SJSA1 (cell line): ENCODE results near the gene CRYGN. TPM values are rescaled to one million over a fixed set of nuclear protein-coding genes. Genes with fewer than 3 reads are reported as not detected.

Experiments used
- DNase-seq, 2 experiments: peaks; one replicate each; pipeline ENCODE4 v3.0.0-alpha.2; 2015 to 2020; ENCODE audit warnings: low spot score in 2 of 2, low read depth in 1 of 2
- H3K27ac ChIP-seq: fragments of 250-450 bp; sonication (Bioruptor Pico); 2 replicates; pipeline ENCODE4 v1.5.1; 2020; ENCODE audit warnings: mild to moderate bottlenecking, moderate library complexity
- H3K27me3 ChIP-seq: fragments of 250-450 bp; sonication (Bioruptor Pico); replicated peaks from 2 replicates; pipeline ENCODE4 v1.5.1; 2020; ENCODE audit warnings: mild to moderate bottlenecking, moderate library complexity
- H3K36me3 ChIP-seq: fragments of 250-450 bp; sonication (Bioruptor Pico); 2 replicates; pipeline ENCODE4 v1.5.1; 2020; ENCODE audit warnings: mild to moderate bottlenecking
- H3K4me1 ChIP-seq: fragments of 250-450 bp; sonication (Bioruptor Pico); replicated peaks from 2 replicates; pipeline ENCODE4 v1.6.1; 2021; ENCODE audit warnings: mild to moderate bottlenecking
- H3K4me3 ChIP-seq: fragments of 250-450 bp; sonication (Bioruptor Pico); 2 replicates; pipeline ENCODE4 v1.5.1; 2020; ENCODE audit warnings: mild to moderate bottlenecking
- H3K9me3 ChIP-seq: fragments of 250-450 bp; sonication (Bioruptor Pico); replicated peaks from 2 replicates; pipeline ENCODE4 v1.5.1; 2020; ENCODE audit warnings: mild to moderate bottlenecking
- total RNA-seq: library from RNA; depleted of rRNA; stranded (reverse); fragments of >200 nt; shearing (Covaris generic); gene quantifications from 2 replicates; pipeline ENCODE4 v1.2.3, GENCODE V29; 2014

CRYGN gene
- total RNA-seq, 1 experiment from 2014 or later = not detected

DNA sequence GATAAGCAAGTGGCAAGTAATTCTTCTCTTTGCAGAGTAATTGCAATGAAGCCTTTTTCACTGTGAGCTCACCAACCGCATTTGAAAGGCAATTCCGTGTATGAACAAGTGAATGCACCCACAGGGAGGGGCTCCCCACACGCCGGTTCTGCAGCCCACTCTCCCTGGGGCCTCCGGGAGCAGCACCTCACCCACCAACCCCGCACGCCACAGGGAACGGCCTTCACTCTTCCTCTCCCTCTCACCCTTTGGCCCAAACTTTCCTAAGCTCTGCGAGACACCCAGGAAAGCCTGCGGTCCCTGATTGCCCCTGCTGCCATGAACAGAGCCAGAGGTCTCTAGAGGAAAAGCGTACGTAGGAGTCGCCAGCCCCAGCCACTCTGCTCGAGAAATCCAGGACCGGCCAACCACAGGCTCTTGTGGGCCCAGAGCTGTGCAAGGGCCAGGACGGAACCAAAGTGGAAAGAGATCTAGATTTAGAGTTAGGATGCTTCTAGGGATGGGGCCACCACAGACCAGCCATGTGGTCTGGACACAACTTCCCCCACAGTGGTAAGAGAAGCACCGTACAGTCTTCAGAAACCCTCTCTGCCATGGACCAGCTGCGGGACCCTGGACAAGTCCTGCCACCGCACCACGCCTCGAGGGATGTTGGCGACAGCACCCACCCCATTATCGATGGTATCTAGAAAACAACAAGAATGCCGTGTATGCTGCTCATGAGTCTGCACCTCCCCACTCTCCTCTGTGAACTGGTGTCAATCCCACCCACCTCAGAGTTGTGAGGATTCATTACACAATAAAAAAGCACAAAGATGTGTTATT, 33.7 kb downstream of the CRYGN start:
- Histone ChIP-seq H3K36me3 (no peaks in the 10 kb centered on the region), H3K27me3 (peaks cover 27% of the 10 kb centered on the region), H3K9me3 (no peaks in the 10 kb centered on the region), H3K4me3 (no peak overlapping the region), H3K4me1 (peaks cover 39% of the 10 kb centered on the region), H3K27ac (no peak overlapping the region)
- DNase-seq = no peak

GRCh38 chr7:151405588-151405987, 34.4 kb downstream of the CRYGN start:
- DNase-seq = no peak
- no peak overlapping the region for H3K4me3 ChIP-seq
- no peaks in the 10 kb centered on the region for H3K36me3 ChIP-seq
- peaks cover 21% of the 10 kb centered on the region for H3K27me3 ChIP-seq
- H3K9me3 ChIP-seq = no peaks in the 10 kb centered on the region
- no peak overlapping the region for H3K27ac ChIP-seq
- H3K4me1 ChIP-seq = peaks cover 39% of the 10 kb centered on the region

- peaks cover 16% of the 10 kb centered on the region for H3K27me3 ChIP-seq
- H3K4me1 ChIP-seq = peaks cover 35% of the 10 kb centered on the region
- H3K36me3 ChIP-seq = no peaks in the 10 kb centered on the region
- H3K27ac ChIP-seq = no peak overlapping the region
- no peak for DNase-seq
- H3K4me3 ChIP-seq = no peak overlapping the region
- H3K9me3 ChIP-seq = no peaks in the 10 kb centered on the region
Measured at GRCh38 chr7:151405056-151405455, 34.9 kb downstream of the CRYGN start.

DNA sequence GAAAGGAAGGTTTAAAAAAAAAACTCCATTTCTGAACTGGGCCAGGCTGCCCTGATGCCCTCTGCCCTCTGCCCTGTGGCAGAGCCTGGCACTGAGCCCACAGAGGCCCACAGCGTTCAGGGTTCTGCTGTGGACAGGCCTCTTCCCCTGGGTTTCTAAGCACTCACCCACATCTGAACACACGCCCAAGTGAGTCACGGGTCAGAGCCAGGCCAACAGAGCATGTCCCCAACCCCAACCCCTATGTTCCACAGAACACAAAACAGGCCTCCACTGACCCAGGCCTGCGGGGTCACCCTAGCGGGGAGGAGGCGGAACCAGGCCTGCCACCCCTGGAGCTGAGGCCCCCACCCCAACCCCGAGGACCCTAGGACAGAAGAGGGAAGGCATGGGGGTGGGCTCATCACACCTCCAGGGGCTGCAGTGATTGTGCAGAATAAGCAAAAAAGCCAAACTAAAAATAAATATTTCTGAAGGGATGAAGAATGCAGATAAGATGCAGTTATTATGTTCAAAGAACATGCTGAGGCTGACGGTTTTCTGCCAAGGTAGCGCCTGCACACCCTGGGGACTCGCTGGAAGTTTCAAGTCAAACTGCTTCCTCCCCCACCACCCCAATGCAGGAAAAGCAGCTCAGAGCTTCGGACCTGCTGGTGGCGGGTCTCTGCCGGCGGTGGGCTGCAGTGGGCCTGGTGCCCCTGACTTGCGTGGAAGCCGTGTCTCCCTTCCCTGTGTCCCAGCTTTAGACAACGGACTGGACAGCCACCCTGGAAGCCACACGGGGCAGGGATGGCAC, 35.5 kb downstream of the CRYGN start:
- H3K4me3 ChIP-seq = no peak overlapping the region
- peaks cover 9% of the 10 kb centered on the region for H3K27me3 ChIP-seq
- no peak overlapping the region for H3K27ac ChIP-seq
- no peaks in the 10 kb centered on the region for H3K36me3 ChIP-seq
- peaks cover 28% of the 10 kb centered on the region for H3K4me1 ChIP-seq
- H3K9me3 ChIP-seq = no peaks in the 10 kb centered on the region
- peak; percentile 57 to 72 for DNase-seq

DNA sequence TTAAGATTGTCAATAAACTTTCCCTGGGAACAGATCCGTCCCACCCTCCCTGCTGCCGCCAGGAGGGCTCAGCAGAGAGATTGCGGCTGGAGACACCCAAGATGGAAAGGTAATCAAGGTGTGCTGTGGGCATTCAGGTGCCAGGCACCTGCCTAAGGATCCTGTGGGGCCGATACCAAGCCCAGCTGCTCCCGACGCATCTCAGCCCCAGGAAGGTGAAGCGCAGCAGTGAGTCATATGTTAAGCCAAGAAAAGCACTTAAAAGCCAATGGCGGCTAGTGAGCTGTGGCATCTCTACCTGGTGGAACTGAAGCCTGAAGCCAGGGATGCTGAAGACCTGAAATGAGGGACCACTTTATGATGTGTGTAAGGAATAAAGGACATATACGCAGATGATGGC, 36.2 kb downstream of the CRYGN start:
- H3K4me3 ChIP-seq = no peak overlapping the region
- H3K4me1 ChIP-seq = peaks cover 26% of the 10 kb centered on the region
- H3K27ac ChIP-seq = no peak overlapping the region
- H3K36me3 ChIP-seq = no peaks in the 10 kb centered on the region
- no peaks in the 10 kb centered on the region for H3K9me3 ChIP-seq
- H3K27me3 ChIP-seq = peaks cover 5% of the 10 kb centered on the region; the same call in 1 of the 2 replicates
- no peak for DNase-seq

GRCh38 chr7:151402029-151402835, 37.7 kb downstream of the CRYGN start:
- Histone ChIP-seq H3K9me3 (no peaks in the 10 kb centered on the region), H3K27ac (no peak overlapping the region), H3K4me3 (no peak overlapping the region), H3K4me1 (peaks cover 26% of the 10 kb centered on the region), H3K36me3 (no peaks in the 10 kb centered on the region), H3K27me3 (no peaks in the 10 kb centered on the region)
- DNase-seq = no peak

DNA sequence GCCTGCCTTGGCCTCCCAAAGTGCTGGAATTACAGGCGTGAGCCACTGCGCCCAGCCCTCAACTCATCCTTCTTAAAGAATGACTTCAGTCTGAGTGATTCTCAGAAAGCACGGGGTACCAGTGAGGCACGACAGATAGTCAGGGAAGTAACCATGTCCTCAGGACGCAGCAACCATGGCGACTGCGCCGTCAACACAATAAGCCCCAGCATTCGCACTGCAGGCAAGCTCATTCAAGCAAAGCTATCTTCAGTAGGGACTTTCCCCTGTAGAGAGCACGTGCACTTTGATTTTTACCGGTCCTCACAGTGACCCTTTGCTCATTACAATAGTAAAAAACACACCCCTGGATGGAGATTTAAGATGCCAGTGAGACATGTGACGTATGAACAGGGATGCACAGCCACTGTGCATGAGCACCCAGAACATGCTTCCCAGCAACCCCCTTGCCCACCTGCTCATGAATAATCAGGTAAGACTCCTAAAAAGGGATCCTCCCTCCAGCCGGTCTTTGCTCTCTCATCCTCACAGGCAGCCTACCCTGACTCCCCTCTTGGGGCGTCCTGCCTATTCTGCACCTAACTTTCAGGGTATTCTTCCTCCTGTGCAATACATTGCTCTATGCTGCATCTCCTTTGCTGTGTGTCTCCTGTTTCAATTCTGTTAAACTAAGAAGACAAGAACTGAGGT, 39.2 kb downstream of the CRYGN start:
- no peak overlapping the region for H3K4me3 ChIP-seq
- DNase-seq = no peak

GRCh38 chr7:151399906-151400305, 40.0 kb downstream of the CRYGN start:
- Histone ChIP-seq H3K4me3 (no peak overlapping the region), H3K36me3 (no peaks in the 10 kb centered on the region), H3K9me3 (no peaks in the 10 kb centered on the region), H3K4me1 (peaks cover 24% of the 10 kb centered on the region), H3K27ac (no peak overlapping the region), H3K27me3 (no peaks in the 10 kb centered on the region)
- DNase-seq = no peak

More for the DNA sequence above, 39.2 kb downstream of the CRYGN start:
- H3K27ac ChIP-seq = no peak overlapping the region
- no peaks in the 10 kb centered on the region for H3K9me3 ChIP-seq
- no peaks in the 10 kb centered on the region for H3K27me3 ChIP-seq
- H3K36me3 ChIP-seq = no peaks in the 10 kb centered on the region
- H3K4me1 ChIP-seq = peaks cover 26% of the 10 kb centered on the region

DNA sequence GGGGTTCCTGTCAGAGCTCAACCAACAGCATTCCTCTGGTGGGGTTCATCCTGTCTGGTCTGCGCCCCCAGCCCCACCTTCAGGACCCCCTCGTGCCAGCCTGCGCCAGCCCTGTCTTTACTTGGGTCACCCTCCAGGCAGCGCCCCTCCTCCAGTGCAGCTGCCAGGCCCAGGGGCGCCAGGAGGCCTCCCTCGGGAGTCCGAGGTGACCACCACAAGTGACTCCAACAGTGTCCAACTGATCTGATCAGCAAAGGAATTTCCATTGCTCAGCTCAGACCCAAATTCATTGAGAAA, 40.7 kb downstream of the CRYGN start:
- H3K4me1 ChIP-seq = peaks cover 17% of the 10 kb centered on the region
- DNase-seq = no peak
- H3K4me3 ChIP-seq = no peak overlapping the region
- H3K27ac ChIP-seq = no peak overlapping the region
- H3K9me3 ChIP-seq = no peaks in the 10 kb centered on the region
- H3K36me3 ChIP-seq = no peaks in the 10 kb centered on the region
- H3K27me3 ChIP-seq = no peaks in the 10 kb centered on the region

GRCh38 chr7:151398446-151399304, 41.3 kb downstream of the CRYGN start:
- Histone ChIP-seq H3K4me1 (peaks cover 11% of the 10 kb centered on the region), H3K27me3 (no peaks in the 10 kb centered on the region), H3K9me3 (no peaks in the 10 kb centered on the region), H3K27ac (no peak overlapping the region), H3K36me3 (no peaks in the 10 kb centered on the region), H3K4me3 (no peak overlapping the region)
- DNase-seq = no peak

DNA sequence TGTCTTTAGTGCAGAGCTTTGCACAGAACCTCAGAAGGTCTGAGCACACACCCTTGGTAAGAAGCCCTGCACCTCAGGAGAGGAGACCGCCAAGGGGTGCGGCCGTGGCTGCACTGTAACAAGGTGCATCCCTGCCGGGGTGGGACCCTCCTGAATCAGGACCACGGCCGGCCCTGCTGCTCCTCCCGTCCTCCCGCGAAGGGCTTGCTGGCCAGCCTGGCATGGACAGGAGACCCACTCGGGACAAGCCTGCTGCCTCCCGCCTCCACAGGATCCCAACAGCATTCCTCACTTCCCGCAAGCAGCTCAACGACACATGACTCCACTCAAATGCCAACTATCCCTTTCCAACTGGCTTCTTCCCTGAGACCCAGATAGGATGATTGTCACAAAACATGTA, 42.9 kb downstream of the CRYGN start:
- Histone ChIP-seq H3K4me1 (no peaks in the 10 kb centered on the region), H3K27me3 (no peaks in the 10 kb centered on the region), H3K36me3 (no peaks in the 10 kb centered on the region), H3K9me3 (no peaks in the 10 kb centered on the region), H3K4me3 (no peak overlapping the region), H3K27ac (no peak overlapping the region)
- DNase-seq = no peak

- no peaks in the 10 kb centered on the region for H3K27me3 ChIP-seq
- H3K27ac ChIP-seq = no peak overlapping the region
- no peaks in the 10 kb centered on the region for H3K36me3 ChIP-seq
- no peaks in the 10 kb centered on the region for H3K4me1 ChIP-seq
- DNase-seq = no peak
- no peaks in the 10 kb centered on the region for H3K9me3 ChIP-seq
- no peak overlapping the region for H3K4me3 ChIP-seq
Measured at GRCh38 chr7:151396328-151396970, 43.5 kb downstream of the CRYGN start.
